Neutrophil (primary cell): ENCODE results near the gene KLHL2.
A peak's percentile ranks its signal among the peaks of the same experiment; 100 is the strongest.

Source experiments
- H3K27ac ChIP-seq: fragments of 200-600 bp; sonication (generic); 2 replicates; pipeline ENCODE4 v1.5.1; 2016; ENCODE audit warnings: mild to moderate bottlenecking, moderate library complexity
- H3K27me3 ChIP-seq: fragments of 200-600 bp; sonication (generic); 2 replicates; pipeline ENCODE4 v1.6.0; 2016; ENCODE audit warnings: mild to moderate bottlenecking
- H3K36me3 ChIP-seq: fragments of 200-600 bp; sonication (generic); 2 replicates; pipeline ENCODE4 v1.5.1; 2017
- H3K4me1 ChIP-seq, 2 experiments: fragments of 200-600 bp in 1 of 2; sonication (generic) in 1 of 2; 1 replicate in 1 of 2; 2 replicates in 1 of 2; pipeline versions ENCODE4 v1.5.1 to v1.6.1; 2013 to 2016; ENCODE audit warnings: low read depth in 1 of 2, low read length in 1 of 2, mild to moderate bottlenecking in 1 of 2, moderate library complexity in 1 of 2; ENCODE audit not compliant: control insufficient read depth in 1 of 2, insufficient read depth in 1 of 2
- H3K4me3 ChIP-seq, 2 experiments: fragments of 200-600 bp in 1 of 2; sonication (generic) in 1 of 2; 1 replicate in 1 of 2; 2 replicates in 1 of 2; pipeline ENCODE4 v1.5.1; 2013 to 2016; ENCODE audit warnings: low read depth in 1 of 2, low read length in 1 of 2, mild to moderate bottlenecking in 1 of 2, moderate library complexity in 1 of 2
- H3K9me3 ChIP-seq: fragments of 200-600 bp; sonication (generic); 2 replicates; pipeline ENCODE4 v1.5.1; 2016
- CTCF ChIP-seq: fragments of 200-600 bp; sonication (generic); IDR thresholded peaks from 2 replicates; pipeline ENCODE4 v1.5.1; 2016; ENCODE audit warnings: antibody characterized with exemption

Gene KLHL2

GRCh38 chr4:165288639-165289422, 81.5 kb downstream of the KLHL2 start:
- no peaks in the 10 kb centered on the region for H3K36me3 ChIP-seq
- peaks cover 6 to 12% of the 10 kb centered on the region in 2 experiments for H3K4me1 ChIP-seq
- TF ChIP-seq CTCF = no peak
- H3K27me3 ChIP-seq = no peaks in the 10 kb centered on the region
- no peak overlapping the region for H3K4me3 ChIP-seq
- no peak overlapping the region for H3K27ac ChIP-seq
- no peaks in the 10 kb centered on the region for H3K9me3 ChIP-seq

- H3K27me3 ChIP-seq = no peaks in the 10 kb centered on the region
- H3K9me3 ChIP-seq = no peaks in the 10 kb centered on the region
- H3K36me3 ChIP-seq = no peaks in the 10 kb centered on the region
- no peak overlapping the region for H3K4me3 ChIP-seq
- no peak for TF ChIP-seq CTCF
- no peak overlapping the region for H3K27ac ChIP-seq
- peaks cover 12 to 18% of the 10 kb centered on the region in 2 experiments for H3K4me1 ChIP-seq
Measured at GRCh38 chr4:165289423-165289785, 82.0 kb downstream of the KLHL2 start.

GRCh38 chr4:165293061-165293460, 85.7 kb downstream of the KLHL2 start:
- Histone ChIP-seq H3K27ac (no peak overlapping the region), H3K4me3 (no peak overlapping the region), H3K4me1 (peaks cover 25 to 27% of the 10 kb centered on the region in 2 experiments), H3K9me3 (no peaks in the 10 kb centered on the region), H3K27me3 (no peaks in the 10 kb centered on the region), H3K36me3 (peaks cover 16% of the 10 kb centered on the region)
- no peak for TF ChIP-seq CTCF

GRCh38 chr4:165293927-165294649, 86.7 kb downstream of the KLHL2 start:
- no peak for TF ChIP-seq CTCF
- Histone ChIP-seq H3K4me3 (no peak overlapping the region), H3K27me3 (no peaks in the 10 kb centered on the region)

GRCh38 chr4:165294907-165295306, 87.5 kb downstream of the KLHL2 start:
- no peak for TF ChIP-seq CTCF
- Histone ChIP-seq H3K27ac (peak overlapping the region; percentile 69), H3K4me3 (peak overlapping the region in 1 of 2 experiments; percentile 2), H3K9me3 (no peaks in the 10 kb centered on the region), H3K36me3 (peaks cover 22% of the 10 kb centered on the region), H3K27me3 (no peaks in the 10 kb centered on the region), H3K4me1 (peaks cover 39 to 40% of the 10 kb centered on the region in 2 experiments)

More at GRCh38 chr4:165293927-165294649, 86.7 kb downstream of the KLHL2 start:
- no peaks in the 10 kb centered on the region for H3K9me3 ChIP-seq
- H3K4me1 ChIP-seq = peaks cover 31 to 32% of the 10 kb centered on the region in 2 experiments
- peak overlapping the region; percentile 69 for H3K27ac ChIP-seq
- H3K36me3 ChIP-seq = peaks cover 22% of the 10 kb centered on the region
